GM21447 (cell line): ENCODE results near the gene NFIA.

Experiments used
- ATAC-seq: cut with Tn5 transposase; IDR thresholded peaks from one replicate; pipeline ENCODE4 v1.9.1; 2021; ENCODE audit not compliant: unreplicated experiment

NFIA gene

GRCh38 chr1:61149010-61149860 lies 66.9 kb downstream of the NFIA start:
- no peak for ATAC-seq

GRCh38 chr1:61151565-61151964 lies 69.2 kb downstream of the NFIA start:
- no peak for ATAC-seq

GRCh38 chr1:61152066-61152465 lies 69.7 kb downstream of the NFIA start:
- ATAC-seq, result no peak

DNA sequence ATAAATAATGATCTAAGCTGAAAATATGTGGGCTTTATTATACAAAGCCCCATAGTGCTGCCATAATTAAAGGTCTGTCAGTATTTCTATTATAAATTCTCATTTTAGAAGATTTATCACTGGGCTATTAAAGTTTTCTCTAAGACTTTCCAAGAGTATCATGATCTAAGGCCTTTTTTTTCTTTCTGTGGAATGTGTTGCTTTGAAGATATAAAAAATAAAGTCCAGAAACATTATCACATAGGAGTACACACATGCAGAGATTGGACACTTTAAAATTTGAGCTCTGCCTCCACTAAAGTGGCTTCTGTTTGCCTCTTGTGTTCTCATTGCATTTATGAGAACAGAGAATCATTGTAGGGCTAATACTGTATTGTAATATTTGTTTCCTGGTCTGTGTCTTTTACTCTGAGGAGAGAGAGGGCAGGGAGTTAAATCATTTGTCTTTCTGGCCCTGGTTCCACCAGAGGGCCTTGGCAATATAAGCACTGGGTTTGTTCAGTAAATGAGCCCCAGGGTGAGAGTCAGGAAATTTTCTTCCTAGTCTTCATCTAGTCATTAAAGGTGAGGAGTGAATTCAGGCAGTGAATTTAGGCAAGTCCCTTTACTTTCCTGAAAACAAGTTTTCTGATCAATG lies 70.2 kb downstream of the NFIA start:
- no peak for ATAC-seq

GRCh38 chr1:61156576-61157467 lies 74.5 kb downstream of the NFIA start:
- no peak for ATAC-seq

GRCh38 chr1:61157468-61157987 lies 75.2 kb downstream of the NFIA start:
- ATAC-seq, result no peak

DNA sequence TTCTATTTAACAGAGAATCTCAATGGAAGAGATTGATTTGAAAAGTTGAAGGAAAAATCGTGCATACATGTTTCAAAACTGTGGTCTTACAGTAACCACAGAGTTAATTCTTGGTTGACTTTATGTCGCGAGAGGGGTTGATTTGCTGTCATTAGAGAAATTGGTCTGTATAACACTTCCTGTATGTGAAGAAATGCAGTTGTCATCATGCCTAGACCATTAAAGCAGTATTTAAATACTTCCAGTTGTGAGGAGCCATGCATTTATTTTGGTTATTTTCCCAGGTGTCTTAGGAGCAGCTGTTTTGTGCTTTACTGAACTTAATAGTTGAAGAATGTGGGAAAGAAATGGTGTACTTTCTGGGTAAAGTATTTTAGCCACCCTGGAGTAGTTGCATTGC lies 76.2 kb downstream of the NFIA start:
- no peak for ATAC-seq

GRCh38 chr1:61160526-61160925 lies 78.2 kb downstream of the NFIA start:
- ATAC-seq, result no peak

DNA sequence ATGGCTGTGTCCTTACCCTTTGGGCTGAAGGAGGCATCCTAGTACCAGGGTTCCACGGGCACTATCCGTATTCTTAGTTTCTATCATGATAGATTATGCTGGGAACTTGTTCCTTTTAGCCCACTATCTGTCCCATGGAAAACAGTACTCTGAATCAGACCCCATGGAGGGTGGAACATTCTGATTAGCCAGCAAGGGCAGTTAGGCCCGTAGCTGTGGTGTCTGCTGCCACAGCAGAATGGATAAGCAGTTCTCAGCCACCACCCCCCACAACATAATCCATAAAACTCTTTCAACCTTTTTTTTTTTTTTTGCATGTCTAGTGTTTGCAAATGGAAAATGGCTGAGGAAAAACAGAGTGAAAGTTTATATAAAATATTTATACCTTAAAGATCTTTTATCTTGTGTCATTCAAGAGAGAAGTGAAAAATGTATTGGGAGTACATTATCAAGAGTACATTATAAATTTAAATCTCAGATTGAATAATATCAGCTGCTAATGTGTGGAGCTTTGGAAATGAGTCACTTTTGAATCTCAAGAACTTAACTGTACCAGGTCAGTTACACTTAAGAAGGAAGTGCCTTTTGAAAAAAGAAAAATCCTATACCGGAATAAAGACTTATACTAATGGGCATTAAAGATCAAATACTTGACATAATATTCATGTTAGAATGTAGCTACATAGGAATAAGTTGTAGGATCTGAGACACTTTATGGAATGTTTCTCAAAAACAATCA lies 80.3 kb downstream of the NFIA start:
- no peak for ATAC-seq

GRCh38 chr1:61163355-61163754 lies 81.0 kb downstream of the NFIA start:
- no peak for ATAC-seq

DNA sequence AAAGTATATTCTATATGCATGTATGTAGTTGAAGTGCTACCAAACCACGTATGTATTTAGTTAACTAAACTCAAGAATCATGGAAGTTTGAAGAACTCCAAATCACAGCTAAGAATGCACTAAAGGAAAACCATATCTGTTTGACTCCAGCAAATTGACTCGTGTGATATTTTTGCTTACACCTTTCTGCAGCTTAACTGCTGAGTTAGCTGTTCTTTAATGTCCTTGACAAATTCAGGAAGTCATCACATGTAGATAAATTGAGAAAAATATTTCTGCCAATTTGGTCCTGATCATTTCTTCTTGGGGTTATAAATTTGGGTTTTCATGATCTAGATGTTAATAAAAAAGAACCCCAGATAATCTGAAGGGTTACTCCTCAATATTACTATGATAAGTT lies 83.0 kb downstream of the NFIA start:
- ATAC-seq, result no peak

- no peak for ATAC-seq
Observed at GRCh38 chr1:61167309-61167708, 84.9 kb downstream of the NFIA start.

GRCh38 chr1:61169045-61169444 lies 86.7 kb downstream of the NFIA start:
- ATAC-seq, result no peak

DNA sequence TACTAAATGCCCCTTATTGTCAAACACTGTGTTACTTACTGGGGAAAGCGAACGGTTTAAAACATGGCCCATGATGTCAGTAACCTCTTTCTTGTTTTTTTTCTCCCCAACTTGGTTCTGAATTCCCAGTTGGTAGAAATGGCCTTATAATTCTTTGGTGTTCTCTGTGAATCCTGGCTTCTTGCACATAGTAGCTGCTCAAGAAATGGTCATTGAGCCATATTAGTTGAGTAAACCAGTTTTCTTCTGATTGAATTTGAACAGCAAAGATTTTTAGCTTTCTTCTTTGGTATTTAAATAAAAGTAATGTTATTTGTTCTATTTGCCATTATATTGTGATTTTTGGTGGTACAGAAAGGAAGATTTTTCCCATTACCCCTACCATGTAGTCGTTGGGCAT lies 87.3 kb downstream of the NFIA start:
- no peak for ATAC-seq

GRCh38 chr1:61170328-61171238 lies 88.2 kb downstream of the NFIA start:
- no peak for ATAC-seq

DNA sequence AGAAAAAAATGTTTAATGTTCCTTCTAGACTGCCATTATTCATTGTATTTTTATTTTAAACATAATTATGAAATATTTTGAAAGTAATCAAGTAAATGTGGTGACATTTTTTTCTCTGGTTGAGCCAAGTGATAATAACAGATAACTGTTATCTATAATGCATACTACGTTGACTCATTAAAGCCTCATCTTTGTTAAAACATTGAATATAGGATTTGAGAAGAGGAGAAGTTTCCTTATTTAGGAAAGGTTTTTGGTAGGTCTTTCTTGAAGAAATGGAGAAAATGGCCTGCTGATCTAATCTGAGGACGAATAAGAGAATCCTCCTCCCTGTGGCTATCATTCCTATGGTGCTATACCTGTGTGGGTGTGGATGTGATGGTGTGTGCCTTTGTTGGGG lies 89.0 kb downstream of the NFIA start:
- ATAC-seq, result no peak

- no peak for ATAC-seq
Observed at GRCh38 chr1:61171974-61172373, 89.6 kb downstream of the NFIA start.

- ATAC-seq, result no peak
Observed at GRCh38 chr1:61173118-61173517, 90.8 kb downstream of the NFIA start.

DNA sequence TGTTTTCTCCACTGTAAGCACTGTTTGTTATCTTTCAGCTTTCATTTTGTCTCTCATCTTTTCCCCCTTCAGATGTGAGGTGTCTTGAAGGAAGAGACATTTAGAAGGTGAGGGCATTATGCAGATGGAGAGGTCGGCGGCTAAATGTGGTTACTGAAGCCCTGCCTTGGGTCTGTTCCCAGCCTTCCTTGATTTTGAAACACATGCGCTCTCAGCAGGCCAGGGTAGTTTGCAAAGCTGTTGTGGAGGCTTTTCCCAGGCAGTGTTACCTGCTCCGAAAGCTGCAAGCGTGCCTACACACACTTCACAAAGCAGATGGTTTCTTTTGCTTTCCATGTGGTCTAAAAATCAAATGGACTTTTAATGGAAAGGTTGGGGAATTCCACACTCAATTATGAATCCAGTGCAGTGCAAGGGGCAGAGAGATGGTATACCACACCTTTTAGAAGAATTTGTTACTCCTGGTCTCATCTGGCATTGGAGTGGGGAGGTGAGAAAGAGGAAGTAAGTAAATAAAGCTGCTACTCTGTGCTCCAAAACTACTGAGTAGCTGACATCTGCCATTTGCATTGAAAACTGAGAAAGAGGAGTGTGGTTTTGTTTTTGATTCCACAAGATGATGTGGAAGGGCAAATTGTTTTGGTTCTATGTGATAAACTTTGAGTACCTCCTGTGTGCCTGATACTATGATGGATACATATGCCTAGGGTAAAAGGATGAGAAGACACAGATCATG lies 91.9 kb downstream of the NFIA start:
- no peak for ATAC-seq
